Stimulated activated CD4-positive, alpha-beta T cell treated with anti-CD3 and anti-CD28 coated beads, Interleukin-2, amount 100 ng/mL, for 48 hours (primary cell): ENCODE results near the gene CTAGE1.
"Not testable (repeated sequence)": the region's sequence is repeated elsewhere in the genome, so short reads cannot be mapped to it uniquely, and the experiment has no call there.

Experiments
- DNase-seq, 2 donors: peaks; one replicate each; pipeline ENCODE4 v3.0.0-alpha.2; 2020

Gene CTAGE1

GRCh38 chr18:22433956-22434355 lies 16.2 kb upstream of the CTAGE1 start:
- no peak for DNase-seq

DNA sequence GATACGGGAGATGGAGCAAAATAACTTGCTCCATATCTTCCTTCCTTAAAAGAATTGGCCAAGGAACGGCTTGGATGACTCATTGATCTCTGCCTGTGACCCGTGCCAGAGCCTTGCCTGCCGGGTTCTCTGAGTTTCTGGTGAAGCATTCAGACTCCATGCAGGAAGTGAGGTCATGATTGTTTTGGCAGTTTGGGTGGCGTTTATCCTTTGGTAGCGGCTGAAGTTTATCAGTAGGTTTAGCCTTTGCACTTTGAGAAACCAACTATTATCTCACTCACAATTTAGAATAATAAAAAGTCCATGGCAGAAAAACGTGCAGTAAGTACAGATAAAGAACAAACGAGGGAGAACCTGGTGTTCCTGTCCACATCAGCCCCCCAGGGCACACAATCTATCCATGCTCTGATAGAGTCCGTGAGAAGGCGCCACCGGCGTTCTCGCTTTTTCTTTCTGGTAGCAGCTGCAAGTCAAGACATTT lies 15.0 kb upstream of the CTAGE1 start:
- DNase-seq, result no peak

DNA sequence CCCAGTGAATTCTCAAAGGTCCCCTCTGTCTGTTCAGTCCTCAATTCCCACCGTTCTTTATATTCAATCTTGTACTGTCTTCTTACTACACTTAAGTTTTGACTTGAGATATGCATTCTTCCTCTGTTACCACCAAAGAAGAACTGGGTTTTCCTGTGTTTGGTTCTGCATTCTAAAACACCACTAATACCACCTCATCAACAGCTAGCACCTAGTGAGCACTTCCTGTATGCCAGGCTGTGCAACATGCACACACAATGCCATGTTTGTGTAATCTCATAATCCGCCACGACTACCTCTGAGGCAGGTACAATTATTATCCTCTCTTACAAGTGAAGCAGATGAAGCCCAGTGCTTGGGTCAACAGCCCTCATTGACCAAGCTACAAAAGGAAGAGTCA lies 11.8 kb upstream of the CTAGE1 start:
- no peak for DNase-seq

DNA sequence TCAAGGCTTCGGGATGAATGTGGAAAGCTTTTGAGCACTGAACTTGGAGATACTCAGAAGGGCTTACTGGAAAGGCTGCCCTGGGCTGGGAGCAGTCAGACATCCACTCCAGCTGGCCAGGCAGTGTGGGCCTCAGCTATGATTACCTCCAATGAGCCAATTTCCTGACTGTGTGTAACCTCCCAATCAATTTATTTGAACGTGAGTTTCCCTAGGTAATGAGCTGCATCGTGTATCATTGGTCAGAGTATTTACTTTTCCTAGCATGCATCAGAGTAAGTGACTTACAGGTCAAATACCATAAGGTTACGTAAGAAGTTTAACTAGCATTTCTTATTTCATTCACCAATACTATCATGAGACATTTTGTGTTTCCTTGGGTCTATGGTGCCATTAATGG lies 11.0 kb upstream of the CTAGE1 start:
- no peak for DNase-seq

DNA sequence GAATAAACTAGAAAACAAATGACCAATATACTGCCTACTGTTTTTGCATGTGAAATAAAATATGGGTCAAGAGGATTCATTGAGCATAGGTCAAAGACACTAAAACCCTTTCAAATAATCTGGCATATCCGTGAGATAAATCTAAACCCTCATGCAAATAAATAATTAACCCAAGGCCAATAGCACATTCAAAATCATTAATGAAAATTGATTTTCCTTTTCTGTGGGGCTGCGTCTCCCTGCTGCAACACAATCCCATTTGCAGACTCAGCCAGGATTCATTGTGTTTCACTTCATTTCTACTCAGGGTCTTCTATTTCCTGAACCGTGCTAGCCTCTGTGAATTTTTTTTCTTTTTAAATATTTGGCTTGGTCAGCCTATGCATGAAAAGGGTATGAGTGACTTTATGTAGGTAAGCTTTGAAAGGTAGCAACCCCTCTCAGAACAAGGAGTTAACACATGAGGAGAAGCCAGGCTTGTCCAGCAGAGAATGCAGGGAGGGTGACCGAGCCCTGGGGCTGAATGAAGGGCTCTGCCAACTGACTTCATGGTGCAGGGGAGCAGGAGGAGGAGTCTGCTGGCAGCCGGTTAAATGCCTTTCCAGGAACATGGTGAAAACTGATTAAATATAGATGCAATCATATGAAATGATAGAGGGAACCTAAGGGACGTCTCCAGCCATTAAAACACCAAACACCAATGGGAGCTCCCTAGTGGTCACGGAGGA lies 10.3 kb upstream of the CTAGE1 start:
- no peak for DNase-seq

GRCh38 chr18:22424565-22424963 lies 6.8 kb upstream of the CTAGE1 start:
- DNase-seq, result no peak

- no peak for DNase-seq
Measured at GRCh38 chr18:22423878-22424564, 6.3 kb upstream of the CTAGE1 start.

DNA sequence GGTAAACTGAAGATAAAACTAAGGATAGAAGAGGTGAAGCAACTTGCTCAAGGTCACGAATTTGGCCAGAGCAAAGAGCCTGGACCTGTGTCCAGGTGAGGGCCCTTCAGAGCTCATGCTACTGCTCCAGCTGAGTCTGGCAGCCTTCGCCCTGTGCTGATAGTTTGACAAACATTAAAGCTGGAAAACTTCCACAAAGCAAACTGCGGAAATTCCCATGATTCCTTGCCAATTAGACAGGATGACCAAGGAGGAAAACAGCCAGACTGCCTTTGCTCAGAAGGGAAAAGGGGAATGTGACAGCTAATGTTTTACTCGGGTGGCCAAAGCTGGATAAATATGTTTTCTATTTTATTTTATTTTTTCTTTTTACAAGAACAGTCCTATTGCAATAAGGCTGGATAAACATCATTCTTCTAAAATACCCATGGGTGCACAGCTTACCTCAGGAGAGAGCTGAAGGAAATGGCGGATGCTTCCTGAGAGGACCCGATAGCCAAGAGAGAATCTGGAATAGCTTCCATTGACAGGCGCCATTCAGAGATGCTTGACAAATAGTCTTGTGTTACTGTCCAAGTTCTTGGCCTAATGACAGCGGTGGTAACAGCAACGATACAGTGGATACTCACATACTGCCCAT lies 5.3 kb upstream of the CTAGE1 start:
- no peak for DNase-seq

- DNase-seq, result no peak
Measured at GRCh38 chr18:22420652-22421051, 2.9 kb upstream of the CTAGE1 start.

GRCh38 chr18:22412176-22412911 lies 5.4 kb downstream of the CTAGE1 start:
- no peak for DNase-seq

- DNase-seq, result no peak
Measured at GRCh38 chr18:22411446-22411845, 6.3 kb downstream of the CTAGE1 start.

GRCh38 chr18:22410126-22410525 lies 7.6 kb downstream of the CTAGE1 start:
- no peak for DNase-seq

GRCh38 chr18:22409445-22409844 lies 8.3 kb downstream of the CTAGE1 start:
- DNase-seq, result no peak

DNA sequence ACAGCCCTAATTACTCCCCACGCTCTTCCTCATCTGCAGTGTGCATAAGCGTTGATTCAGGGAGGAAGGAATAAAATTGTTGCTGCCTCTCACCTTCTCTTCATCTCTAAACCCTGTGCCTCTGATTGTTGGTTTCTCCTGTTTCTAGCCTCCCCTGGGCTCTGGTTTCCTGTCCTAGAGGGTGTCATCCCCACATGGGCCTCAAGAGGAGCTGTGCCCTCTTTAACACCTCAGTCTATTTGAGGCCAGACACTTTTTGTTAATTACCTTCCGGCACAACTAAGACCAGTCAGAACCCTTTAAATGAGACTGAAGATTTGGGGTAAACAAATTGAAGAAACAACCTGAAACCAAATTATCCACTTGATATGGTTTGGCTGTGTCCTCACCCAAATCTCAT lies 9.7 kb downstream of the CTAGE1 start:
- no peak for DNase-seq

GRCh38 chr18:22405142-22405541 lies 12.6 kb downstream of the CTAGE1 start:
- no peak for DNase-seq

GRCh38 chr18:22403950-22404349 lies 13.8 kb downstream of the CTAGE1 start:
- DNase-seq, result no peak

DNA sequence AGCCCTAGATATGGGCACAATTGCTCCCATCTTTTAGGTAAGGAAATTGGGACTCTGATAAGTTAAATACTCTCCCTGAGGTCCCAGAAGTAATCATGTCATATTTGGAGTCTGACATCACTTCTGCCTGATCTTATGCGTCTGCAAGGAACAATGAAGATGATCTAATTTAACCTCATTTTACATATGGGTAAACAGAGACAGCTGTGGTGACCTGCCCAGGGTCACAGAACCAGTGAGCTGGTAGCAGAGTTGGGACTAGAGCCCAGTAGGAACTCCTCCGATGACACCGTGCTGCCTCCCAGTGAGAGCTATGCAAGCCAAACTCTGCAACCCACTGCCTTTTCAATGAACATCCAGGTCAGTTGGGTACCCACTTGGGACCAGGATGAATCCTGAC lies 17.8 kb downstream of the CTAGE1 start:
- DNase-seq, result no peak

GRCh38 chr18:22398464-22398863 lies 19.3 kb downstream of the CTAGE1 start:
- no peak for DNase-seq

DNA sequence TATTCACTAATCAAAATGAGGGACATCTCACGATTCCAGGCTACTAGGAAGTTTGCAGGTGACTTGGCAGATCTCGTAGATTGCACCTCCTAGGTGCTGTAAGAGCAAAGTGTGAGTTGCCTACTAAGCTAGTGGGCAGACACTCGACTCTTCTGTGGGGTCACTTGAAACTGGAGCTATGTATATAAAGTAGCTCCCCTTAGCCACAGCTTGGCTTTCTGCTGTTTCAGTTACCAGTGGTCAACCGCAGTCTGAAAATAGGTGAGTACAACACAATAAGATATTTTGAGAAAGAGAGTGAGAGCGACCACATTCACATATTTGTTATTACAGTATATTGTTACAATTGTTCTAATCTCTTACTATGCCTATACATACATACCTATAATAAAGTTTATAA lies 23.3 kb downstream of the CTAGE1 start:
- no peak for DNase-seq

DNA sequence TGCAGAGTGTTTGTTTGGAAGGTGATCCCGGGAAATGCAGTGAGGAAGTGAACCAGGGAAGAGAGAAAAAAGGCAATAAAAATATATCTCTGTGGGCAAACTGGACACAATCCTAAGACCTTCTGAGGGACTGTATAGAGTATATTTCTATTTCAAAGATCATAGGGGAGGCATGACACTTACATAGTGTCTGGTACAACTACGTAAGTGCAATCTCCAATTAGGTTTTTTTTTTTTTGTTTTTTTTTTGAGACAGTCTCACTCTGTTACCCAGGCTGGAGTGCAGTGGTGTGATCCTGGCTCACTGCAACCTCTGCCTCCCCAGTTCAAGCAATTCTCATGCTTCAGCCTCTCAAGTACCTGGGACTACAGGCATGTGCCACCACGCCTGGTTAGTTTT lies 24.6 kb downstream of the CTAGE1 start:
- not testable (repeated sequence) for DNase-seq

GRCh38 chr18:22391407-22392345 lies 26.0 kb downstream of the CTAGE1 start:
- DNase-seq, result peak in 1 of 2 donors; percentile 2

DNA sequence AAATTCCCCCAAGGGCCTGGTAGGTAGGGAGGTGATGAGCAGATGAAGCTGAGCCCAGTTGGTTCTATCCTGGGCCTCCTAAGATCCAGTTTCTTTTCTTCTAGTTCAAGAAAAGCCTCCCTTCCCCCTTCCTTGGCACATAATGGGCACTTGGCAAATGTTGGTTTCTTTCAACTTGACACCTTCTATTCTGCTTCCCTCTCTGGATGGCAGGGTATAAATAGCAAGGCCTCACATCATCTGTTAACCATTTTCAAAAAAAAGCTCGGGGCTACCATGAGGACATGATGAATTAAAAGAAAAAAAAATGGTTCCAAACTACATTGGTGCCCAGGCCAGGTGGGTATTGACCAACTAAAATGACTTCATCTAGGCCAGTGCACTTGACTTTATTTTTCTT lies 29.9 kb downstream of the CTAGE1 start:
- no peak for DNase-seq
